ENCODE measurements around the gene MAD1L1.
"Not testable (repeated sequence)": the region's sequence is repeated elsewhere in the genome, so short reads cannot be mapped to it uniquely, and the experiment has no call there.

The MAD1L1 gene

GRCh38 chr7:1971946-1972654, 260.6 kb downstream of the MAD1L1 start:
- DNase-seq (ENCODE audit: insufficient read length) = no peak
- no peak for TF ChIP-seq POLR2AphosphoS5 (IDR thresholded peaks at IDR 0.05; ENCODE audit: low read depth, low read length)
- TF ChIP-seq TAF1 (IDR thresholded peaks at IDR 0.05; ENCODE audit: borderline replicate concordance, low read depth, low read length) = no peak
- TF ChIP-seq POLR2A (IDR thresholded peaks at IDR 0.05; ENCODE audit: low read depth, low read length) = no peak
- FAIRE-seq = no peak

GRCh38 chr7:1970895-1971294, 261.9 kb downstream of the MAD1L1 start:
- TF ChIP-seq TAF1 (IDR thresholded peaks at IDR 0.05; ENCODE audit: borderline replicate concordance, low read depth, low read length) (no peak), POLR2AphosphoS5 (IDR thresholded peaks at IDR 0.05; ENCODE audit: low read depth, low read length) (no peak), POLR2A (IDR thresholded peaks at IDR 0.05; ENCODE audit: low read depth, low read length) (no peak)
- DNase-seq (ENCODE audit: insufficient read length) (no peak), FAIRE-seq (no peak)

- FAIRE-seq; DNase-seq (ENCODE audit: insufficient read length): not testable (repeated sequence)
Observed at GRCh38 chr7:1970285-1970660, 262.5 kb downstream of the MAD1L1 start.

- DNase-seq (ENCODE audit: insufficient read length) = no peak
- no peak for FAIRE-seq
- no peak for TF ChIP-seq TAF1 (IDR thresholded peaks at IDR 0.05; ENCODE audit: borderline replicate concordance, low read depth, low read length)
Observed at GRCh38 chr7:1969459-1970284, 263.1 kb downstream of the MAD1L1 start.

GRCh38 chr7:1968397-1969111, 264.2 kb downstream of the MAD1L1 start:
- TF ChIP-seq TAF1 (IDR thresholded peaks at IDR 0.05; ENCODE audit: borderline replicate concordance, low read depth, low read length) = no peak
- no peak for TF ChIP-seq POLR2A (IDR thresholded peaks at IDR 0.05; ENCODE audit: low read depth, low read length)
- TF ChIP-seq POLR2AphosphoS5 (IDR thresholded peaks at IDR 0.05; ENCODE audit: low read depth, low read length) = no peak
- DNase-seq (ENCODE audit: insufficient read length) (no peak), FAIRE-seq (no peak)

- FAIRE-seq (no peak), DNase-seq (ENCODE audit: insufficient read length) (no peak)
- TF ChIP-seq POLR2AphosphoS5 (IDR thresholded peaks at IDR 0.05; ENCODE audit: low read depth, low read length) (no peak), TAF1 (IDR thresholded peaks at IDR 0.05; ENCODE audit: borderline replicate concordance, low read depth, low read length) (no peak), POLR2A (IDR thresholded peaks at IDR 0.05; ENCODE audit: low read depth, low read length) (no peak)
Observed at GRCh38 chr7:1967512-1968396, 265.0 kb downstream of the MAD1L1 start.

GRCh38 chr7:1966631-1967200, 266.0 kb downstream of the MAD1L1 start:
- no peak for FAIRE-seq
- no peak for DNase-seq (ENCODE audit: insufficient read length)
- TF ChIP-seq POLR2AphosphoS5 (IDR thresholded peaks at IDR 0.05; ENCODE audit: low read depth, low read length) (no peak), TAF1 (IDR thresholded peaks at IDR 0.05; ENCODE audit: borderline replicate concordance, low read depth, low read length) (no peak), POLR2A (IDR thresholded peaks at IDR 0.05; ENCODE audit: low read depth, low read length) (no peak)

GRCh38 chr7:1965579-1966294, 267.0 kb downstream of the MAD1L1 start:
- FAIRE-seq (no peak), DNase-seq (ENCODE audit: insufficient read length) (no peak)
- no peak for TF ChIP-seq TAF1 (IDR thresholded peaks at IDR 0.05; ENCODE audit: borderline replicate concordance, low read depth, low read length)
- TF ChIP-seq POLR2AphosphoS5 (IDR thresholded peaks at IDR 0.05; ENCODE audit: low read depth, low read length) = no peak
- no peak for TF ChIP-seq POLR2A (IDR thresholded peaks at IDR 0.05; ENCODE audit: low read depth, low read length)

GRCh38 chr7:1964913-1965578, 267.7 kb downstream of the MAD1L1 start:
- DNase-seq (ENCODE audit: insufficient read length) = no peak
- FAIRE-seq = no peak
- TF ChIP-seq POLR2A (IDR thresholded peaks at IDR 0.05; ENCODE audit: low read depth, low read length) (no peak), POLR2AphosphoS5 (IDR thresholded peaks at IDR 0.05; ENCODE audit: low read depth, low read length) (no peak)
